Endothelial cell of umbilical vein (primary cell): ENCODE data around the gene AGO4. TPM values are rescaled to one million over a fixed set of nuclear protein-coding genes. Genes with fewer than 3 reads are reported as not detected.
"Not testable (repeated sequence)": the region's sequence is repeated elsewhere in the genome, so short reads cannot be mapped to it uniquely, and the experiment has no call there.

Experiments
- BruUV-seq: library from RNA; stranded (reverse); fragments of 400-500 nt; replicated peaks from 2 replicates; lab custom pipeline; 2021; lab: Mats Ljungman, UMichigan
- CTCF ChIA-PET: fragments of 300-600, 350-600 bp; sonication (Branson Sonifier 250); formaldehyde crosslinking; loops from one replicate; lab custom pipeline; 2021; ENCODE audit warnings: antibody characterized with exemption, inconsistent platforms; lab: Charles Lee
- POLR2A ChIA-PET: fragments of 300-600, 350-600 bp; sonication (Branson Sonifier 250); formaldehyde crosslinking; loops from one replicate; lab custom pipeline; 2021; ENCODE audit warnings: antibody characterized with exemption, inconsistent platforms; lab: Charles Lee
- DNase-seq: peaks from one replicate; pipeline ENCODE4 v3.0.0-alpha.2; 2011; ENCODE audit warnings: low read depth, low spot score
- FAIRE-seq: peaks from 2 replicates; lab custom pipeline; 2011; peaks lifted over from hg19 to GRCh38; lab: Jason Lieb, UNC
- H2AFZ ChIP-seq: 2 replicates; pipeline ENCODE4 v1.6.0; 2012; ENCODE audit warnings: low read depth, low read length, control low read depth, inconsistent platforms
- H3K27ac ChIP-seq: 2 replicates; pipeline ENCODE4 v1.5.1; 2011; ENCODE audit warnings: low read depth, mild to moderate bottlenecking, control low read depth, low read length, moderate library complexity; ENCODE audit not compliant: insufficient read depth
- H3K27me3 ChIP-seq, 2 experiments: 2 replicates each; pipeline versions ENCODE4 v1.6.0 to v1.6.1; 2011; ENCODE audit warnings: low read length in 2 of 2, mixed read lengths in 1 of 2; ENCODE audit not compliant: control insufficient read depth in 2 of 2, insufficient read depth in 2 of 2
- H3K36me3 ChIP-seq, 2 experiments: 2 replicates in 1 of 2; 3 replicates in 1 of 2; pipeline ENCODE4 v1.5.1; 2011; ENCODE audit warnings: low read length in 2 of 2, mild to moderate bottlenecking in 1 of 2, moderate library complexity in 1 of 2; ENCODE audit not compliant: control insufficient read depth in 2 of 2, insufficient read depth in 2 of 2; ENCODE audit errors: extremely low read depth in 1 of 2
- H3K4me1 ChIP-seq: 3 replicates; pipeline ENCODE4 v1.5.1; 2011; ENCODE audit warnings: mild to moderate bottlenecking, low read length; ENCODE audit not compliant: control insufficient read depth, insufficient read depth; ENCODE audit errors: extremely low read depth
- H3K4me2 ChIP-seq: 2 replicates; pipeline ENCODE4 v1.6.1; 2011; ENCODE audit warnings: low read length, control low read depth, mixed read lengths; ENCODE audit not compliant: insufficient read depth
- H3K4me3 ChIP-seq, 3 experiments: fragments of 200-600 bp in 1 of 3; sonication (generic), shearing (Covaris generic) in 1 of 3; replicated peaks in 1 of 3; 2 replicates each; pipeline ENCODE4 v1.5.1; 2011 to 2016; ENCODE audit warnings: control low read depth in 3 of 3, low read length in 3 of 3, mild to moderate bottlenecking in 2 of 3, inconsistent platforms in 1 of 3, low read depth in 1 of 3, moderate library complexity in 1 of 3; ENCODE audit not compliant: insufficient read depth in 1 of 3
- H3K79me2 ChIP-seq: 2 replicates; pipeline ENCODE4 v1.6.0; 2012; ENCODE audit warnings: low read length, inconsistent platforms; ENCODE audit not compliant: control insufficient read depth, insufficient read depth
- H3K9ac ChIP-seq: replicated peaks from 2 replicates; pipeline ENCODE3; 2011; ENCODE audit warnings: low read length, control low read depth; ENCODE audit not compliant: insufficient read depth; ENCODE audit errors: extremely low read depth
- H3K9me1 ChIP-seq: replicated peaks from 3 replicates; pipeline ENCODE4 v1.6.0; 2011; ENCODE audit warnings: mild to moderate bottlenecking, low read length; ENCODE audit not compliant: control insufficient read depth, insufficient read depth; ENCODE audit errors: extremely low read depth
- H3K9me3 ChIP-seq: replicated peaks from 2 replicates; pipeline ENCODE4 v1.5.1; 2012; ENCODE audit warnings: low read length, inconsistent platforms; ENCODE audit not compliant: control insufficient read depth, insufficient read depth
- H4K20me1 ChIP-seq: replicated peaks from 2 replicates; pipeline ENCODE3; 2011; ENCODE audit warnings: mild to moderate bottlenecking, low read length; ENCODE audit not compliant: control insufficient read depth, insufficient read depth; ENCODE audit errors: extremely low read depth
- CTCF ChIP-seq, 2 donors: IDR thresholded peaks; 1 replicate in 1 of 2; 2 replicates in 1 of 2; pipeline ENCODE4 v1.5.1; 2011; ENCODE audit warnings: low read length in 2 of 2, mild to moderate bottlenecking in 2 of 2, moderate library complexity in 2 of 2, control low read depth in 1 of 2, inconsistent platforms in 1 of 2, low read depth in 1 of 2; ENCODE audit not compliant: insufficient read depth in 1 of 2; ENCODE audit errors: extremely low read depth in 1 of 2
- EZH2 ChIP-seq: IDR thresholded peaks from 2 replicates; pipeline ENCODE4 v1.6.1; 2012; ENCODE audit warnings: borderline replicate concordance, low read depth, mild to moderate bottlenecking, moderate library complexity, low read length, inconsistent platforms; ENCODE audit not compliant: severe bottlenecking
- FOS ChIP-seq: IDR thresholded peaks from 2 replicates; pipeline ENCODE4 v1.6.1; 2011; ENCODE audit warnings: mild to moderate bottlenecking, low read length, moderate library complexity, borderline replicate concordance; ENCODE audit not compliant: insufficient read depth
- GATA2 ChIP-seq: IDR thresholded peaks from 2 replicates; pipeline ENCODE4 v1.7.0; 2011; ENCODE audit warnings: low read depth, mild to moderate bottlenecking, moderate library complexity, mixed read lengths, low read length; ENCODE audit not compliant: insufficient read length, insufficient read depth
- JUN ChIP-seq: IDR thresholded peaks from 2 replicates; pipeline ENCODE4 v1.6.1; 2011; ENCODE audit warnings: borderline replicate concordance, low read depth; ENCODE audit not compliant: insufficient read length, insufficient read depth
- MAX ChIP-seq: IDR thresholded peaks from 2 replicates; pipeline ENCODE4 v1.6.1; 2011; ENCODE audit not compliant: insufficient read depth, insufficient read length
- MYC ChIP-seq: IDR thresholded peaks from one replicate; pipeline ENCODE4 v1.6.1; 2011; ENCODE audit warnings: mild to moderate bottlenecking, low read depth, low read length
- POLR2A ChIP-seq: IDR thresholded peaks from 2 replicates; pipeline ENCODE4 v1.6.1; 2012; ENCODE audit warnings: low read depth, mild to moderate bottlenecking, control low read depth, low read length
- POLR2AphosphoS5 ChIP-seq: IDR thresholded peaks from 2 replicates; pipeline ENCODE4 v1.6.1; 2012; ENCODE audit warnings: low read depth, mild to moderate bottlenecking, control low read depth, low read length, moderate library complexity; ENCODE audit not compliant: insufficient read depth
- dilution Hi-C: fragments of 300-500 bp; cut with MboI; formaldehyde crosslinking; loops from one replicate; pipeline ENCODE4 v1.15.0; 2019; ENCODE audit warnings: low sequenced_read_pairs; ENCODE audit not compliant: extremely low pct_ligation_motif_present
- intact Hi-C: fragments of 100-400 bp; cut with micrococcal nuclease; formaldehyde crosslinking; loops from one replicate; pipeline ENCODE4 v1.10.0; 2022
- polyA plus RNA-seq, 4 experiments: library from polyadenylated mRNA; depleted of rRNA in 3 of 4; stranded (reverse) in 3 of 4; unstranded in 1 of 4; fragments of >200 nt; gene quantifications; 2 replicates each; pipeline versions ENCODE4 v1.2.1 to v1.2.3, GENCODE V29; 2011 to 2012; ENCODE audit warnings: missing spikeins in 1 of 4
- total RNA-seq: library from RNA; stranded (reverse); gene quantifications from 2 replicates; pipeline ENCODE4 v1.2.3, GENCODE V29; 2021

The AGO4 gene
- total and polyA plus RNA-seq, 2 donors (not counting 3 experiments of a cell fraction or from before 2014, with no cell fraction given): 11.1 to 19.8 TPM

DNA sequence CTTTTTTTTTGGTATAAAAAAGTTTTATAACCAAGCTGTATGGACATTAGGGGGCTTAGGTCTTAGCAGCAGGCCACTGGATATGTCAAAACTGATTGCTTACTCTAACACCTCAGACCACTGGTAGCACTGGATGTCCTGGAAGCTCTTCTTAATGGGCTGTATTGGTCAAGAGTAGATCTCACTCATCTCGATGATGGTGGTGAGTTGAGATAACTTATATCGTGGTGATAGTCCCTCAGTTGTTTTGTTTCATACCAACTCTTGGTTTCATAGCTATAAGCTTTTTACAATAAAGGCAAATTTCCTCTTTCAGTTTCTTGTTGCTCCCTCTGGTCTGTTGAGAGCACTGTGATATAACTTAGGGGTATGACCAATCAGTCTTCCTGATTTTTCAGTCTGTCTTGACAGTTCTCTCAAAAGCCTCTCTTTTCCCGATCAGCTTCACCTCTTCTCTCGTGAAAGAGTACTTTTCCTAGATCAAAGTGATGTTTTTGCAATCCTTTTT, 65.5 kb downstream of the AGO4 start:
- Histone ChIP-seq H3K4me3 (no peak overlapping the region), H3K36me3 (no peaks in the 10 kb centered on the region), H3K4me1 (no peaks in the 10 kb centered on the region), H3K27me3 (peaks cover 0 to 1% of the 10 kb centered on the region in 2 experiments), H2AFZ (no peak overlapping the region), H3K9me3 (no peaks in the 10 kb centered on the region), H3K9me1 (no peaks in the 10 kb centered on the region), H3K79me2 (no peaks in the 10 kb centered on the region), H3K27ac (no peak overlapping the region), H3K4me2 (no peak overlapping the region), H4K20me1 (no peaks in the 10 kb centered on the region), H3K9ac (no peak overlapping the region)
- CTCF ChIA-PET: interaction anchor here (2.5 kb wide), 1 partner anchor 10 kb away, joined by 12 read pairs; the partner anchor contains the start of gene AGO1
- POLR2A ChIA-PET: no interaction called here
- BruUV-seq: no TSS peak
- DNase-seq (no peak), FAIRE-seq (no peak)
- TF ChIP-seq FOS: no peak
- TF ChIP-seq POLR2A: no peak
- TF ChIP-seq MYC: no peak
- TF ChIP-seq JUN: no peak
- no peak for TF ChIP-seq POLR2AphosphoS5
- no peak for TF ChIP-seq GATA2
- no peak for TF ChIP-seq CTCF (IDR thresholded peaks at IDR 0.05; ENCODE audit: extremely low read depth in 1 of 2, insufficient read depth in 1 of 2, low read depth in 1 of 2, low read length in 2 of 2)
- TF ChIP-seq EZH2: no peak
- TF ChIP-seq MAX: no peak
- dilution Hi-C loops: no loop called here
- intact Hi-C loops: no loop called here

DNA sequence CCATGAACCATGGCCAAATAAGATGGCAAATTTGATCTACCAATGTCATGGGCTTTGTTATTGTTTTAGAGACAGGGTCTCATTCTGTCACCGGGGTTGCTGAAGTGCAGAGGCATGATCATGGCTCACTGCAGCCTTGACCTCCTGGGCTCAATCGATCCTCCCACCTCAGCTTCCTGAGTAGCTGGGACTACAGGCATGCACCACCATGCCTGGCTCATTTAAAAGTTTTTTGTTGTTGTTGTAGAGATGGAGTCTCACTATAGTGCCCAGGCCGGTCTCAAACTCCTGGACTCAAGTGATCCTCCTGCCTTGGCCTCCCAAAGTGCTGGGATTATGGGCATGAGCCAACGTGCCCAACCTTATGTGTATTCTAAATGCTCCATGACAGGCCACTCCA, 66.3 kb downstream of the AGO4 start:
- H3K27ac ChIP-seq, BruUV-seq, H3K4me1 ChIP-seq, H3K27me3 ChIP-seq, H3K79me2 ChIP-seq, H3K9me3 ChIP-seq, H3K9ac ChIP-seq, H4K20me1 ChIP-seq, H3K9me1 ChIP-seq, DNase-seq, FAIRE-seq, H3K36me3 ChIP-seq, dilution Hi-C loops, H3K4me3 ChIP-seq, H2AFZ ChIP-seq, POLR2A ChIA-PET, intact Hi-C loops, H3K4me2 ChIP-seq: not testable (repeated sequence)
- CTCF ChIA-PET: interaction anchor here (2.5 kb wide), 1 partner anchor 9 kb away, joined by 12 read pairs; the partner anchor contains the start of gene AGO1
